ENCODE data around the gene DTX3.
"Not testable (repeated sequence)": the region's sequence is repeated elsewhere in the genome, so short reads cannot be mapped to it uniquely, and the experiment has no call there.

DNA sequence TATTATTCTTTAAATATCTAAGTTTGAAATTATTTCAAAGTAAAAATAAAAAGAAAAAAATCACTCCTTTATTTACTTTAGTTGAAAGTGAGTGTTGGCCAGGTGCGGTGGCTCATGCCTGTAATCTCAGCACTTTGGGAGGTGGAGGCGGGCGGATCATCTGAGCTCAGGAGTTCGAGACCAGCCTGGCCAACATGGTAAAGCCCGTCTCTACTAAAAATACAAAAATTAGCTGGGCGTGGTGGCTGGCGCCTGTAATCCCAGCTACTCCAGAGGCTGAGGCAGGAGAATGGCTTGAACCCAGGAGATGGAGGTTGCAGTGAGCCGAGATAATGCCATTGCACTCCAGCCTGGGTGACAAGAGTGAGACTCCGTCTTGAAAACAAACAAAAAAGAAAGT, 32.1 kb downstream of the DTX3 start:
- TF ChIP-seq, protein P1, sequence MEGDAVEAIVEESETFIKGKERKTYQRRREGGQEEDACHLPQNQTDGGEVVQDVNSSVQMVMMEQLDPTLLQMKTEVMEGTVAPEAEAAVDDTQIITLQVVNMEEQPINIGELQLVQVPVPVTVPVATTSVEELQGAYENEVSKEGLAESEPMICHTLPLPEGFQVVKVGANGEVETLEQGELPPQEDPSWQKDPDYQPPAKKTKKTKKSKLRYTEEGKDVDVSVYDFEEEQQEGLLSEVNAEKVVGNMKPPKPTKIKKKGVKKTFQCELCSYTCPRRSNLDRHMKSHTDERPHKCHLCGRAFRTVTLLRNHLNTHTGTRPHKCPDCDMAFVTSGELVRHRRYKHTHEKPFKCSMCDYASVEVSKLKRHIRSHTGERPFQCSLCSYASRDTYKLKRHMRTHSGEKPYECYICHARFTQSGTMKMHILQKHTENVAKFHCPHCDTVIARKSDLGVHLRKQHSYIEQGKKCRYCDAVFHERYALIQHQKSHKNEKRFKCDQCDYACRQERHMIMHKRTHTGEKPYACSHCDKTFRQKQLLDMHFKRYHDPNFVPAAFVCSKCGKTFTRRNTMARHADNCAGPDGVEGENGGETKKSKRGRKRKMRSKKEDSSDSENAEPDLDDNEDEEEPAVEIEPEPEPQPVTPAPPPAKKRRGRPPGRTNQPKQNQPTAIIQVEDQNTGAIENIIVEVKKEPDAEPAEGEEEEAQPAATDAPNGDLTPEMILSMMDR (conservative IDR thresholded peaks at IDR 0.05) = not testable (repeated sequence)
- not testable (repeated sequence) for TF ChIP-seq EZH2 (IDR thresholded peaks at IDR 0.05; ENCODE audit: low read depth)

Measured in PC-9 (cell line).